Measurements from ENCODE around the gene COBL. TPM values are rescaled to one million over a fixed set of nuclear protein-coding genes. Genes with fewer than 3 reads are reported as not detected.

The COBL gene
- total RNA-seq, 1 experiment from 2014 or later = 0.39 TPM

GRCh38 chr7:51279391-51280023 lies 37.1 kb downstream of the COBL start:
- no peak for TF ChIP-seq SIN3A (IDR thresholded peaks at IDR 0.05; ENCODE audit: borderline replicate concordance, insufficient read depth, low read depth, low read length)
- TF ChIP-seq REST (IDR thresholded peaks at IDR 0.05; ENCODE audit: insufficient read depth in 1 of 2, low read depth in 2 of 2, low read length in 1 of 2) = no peak
- no peak for TF ChIP-seq CTCF (IDR thresholded peaks at IDR 0.05)
- no peak for TF ChIP-seq TCF7L2 (IDR thresholded peaks at IDR 0.05; ENCODE audit: low read depth, low read length)
- no peak for TF ChIP-seq POLR2AphosphoS5 (IDR thresholded peaks at IDR 0.05; ENCODE audit: low read depth, low read length)
- H3K36me3 ChIP-seq (ENCODE audit: control insufficient read depth, insufficient read depth, low read length) = no peaks in the 10 kb centered on the region
- DNase-seq (ENCODE audit: low read depth, low spot score) (no peak), ATAC-seq (no peak)
- intact Hi-C loops (cut with micrococcal nuclease; ENCODE audit: unreplicated experiment) (no loop called here), in situ Hi-C loops (cut with HindIII; ENCODE audit: low pct_unique_long_range_greater_than_20kb, low sequenced_read_pairs) (no loop called here)
- ChIA-PET POLR2A (no interaction called here), CTCF (no interaction called here)
- no peaks in the 10 kb centered on the region for H3K4me1 ChIP-seq (ENCODE audit: control insufficient read depth, insufficient read depth, low read length)
- no peaks in the 10 kb centered on the region for H3K9me3 ChIP-seq (ENCODE audit: control insufficient read depth, insufficient read depth, low read depth, low read length)
- H3K27me3 ChIP-seq (ENCODE audit: control insufficient read depth, insufficient read depth, low read length) = peaks cover 24% of the 10 kb centered on the region
- H3K4me3 ChIP-seq (ENCODE audit: low read depth in 2 of 2, low read length in 2 of 2) = no peak overlapping the region
- H3K27ac ChIP-seq (ENCODE audit: low read length) = no peak overlapping the region
- BruUV-seq (replicated peaks) = no TSS peak

- POLR2A ChIA-PET = no interaction called here
- no peak for ATAC-seq
Measured at GRCh38 chr7:51278797-51279196, 37.8 kb downstream of the COBL start.

More at GRCh38 chr7:51278797-51279196, 37.8 kb downstream of the COBL start:
- CTCF ChIA-PET = no interaction called here
- Histone ChIP-seq H3K36me3 (ENCODE audit: control insufficient read depth, insufficient read depth, low read length) (no peaks in the 10 kb centered on the region), H3K27ac (ENCODE audit: low read length) (no peak overlapping the region), H3K9me3 (ENCODE audit: control insufficient read depth, insufficient read depth, low read depth, low read length) (no peaks in the 10 kb centered on the region), H3K4me1 (ENCODE audit: control insufficient read depth, insufficient read depth, low read length) (no peaks in the 10 kb centered on the region), H3K27me3 (ENCODE audit: control insufficient read depth, insufficient read depth, low read length) (peaks cover 24% of the 10 kb centered on the region), H3K4me3 (ENCODE audit: low read depth in 2 of 2, low read length in 2 of 2) (no peak overlapping the region)
- in situ Hi-C loops (cut with HindIII; ENCODE audit: low pct_unique_long_range_greater_than_20kb, low sequenced_read_pairs) (no loop called here), intact Hi-C loops (cut with micrococcal nuclease; ENCODE audit: unreplicated experiment) (no loop called here)
- no peak for DNase-seq (ENCODE audit: low read depth, low spot score)
- BruUV-seq (replicated peaks) = no TSS peak
- no peak for TF ChIP-seq REST (IDR thresholded peaks at IDR 0.05; ENCODE audit: insufficient read depth in 1 of 2, low read depth in 2 of 2, low read length in 1 of 2)
- no peak for TF ChIP-seq TCF7L2 (IDR thresholded peaks at IDR 0.05; ENCODE audit: low read depth, low read length)
- no peak for TF ChIP-seq POLR2AphosphoS5 (IDR thresholded peaks at IDR 0.05; ENCODE audit: low read depth, low read length)
- no peak for TF ChIP-seq CTCF (IDR thresholded peaks at IDR 0.05)
- no peak for TF ChIP-seq SIN3A (IDR thresholded peaks at IDR 0.05; ENCODE audit: borderline replicate concordance, insufficient read depth, low read depth, low read length)
